ENCODE data around the gene ARHGAP31.
A peak's percentile ranks its signal among the peaks of the same experiment; 100 is the strongest.
"Not testable (repeated sequence)": the region's sequence is repeated elsewhere in the genome, so short reads cannot be mapped to it uniquely, and the experiment has no call there.

ARHGAP31 gene

GRCh38 chr3:119295816-119296726 is 1.9 kb downstream of the ARHGAP31 start:
- peaks cover 0 to 8% of the 10 kb centered on the region in 2 donors for H3K36me3 ChIP-seq (ENCODE audit: control insufficient read depth in 1 of 2, insufficient read depth in 2 of 2, low read length in 2 of 2)
- peak overlapping the region; percentile 40 for H3K27ac ChIP-seq (ENCODE audit: low read length)
- H3K4me3 ChIP-seq (ENCODE audit: low read depth in 1 of 2, low read length in 2 of 2) = peak overlapping the region; percentile 79 to 85
- no peaks in the 10 kb centered on the region for H3K27me3 ChIP-seq (ENCODE audit: low read depth, low read length)
- no peaks in the 10 kb centered on the region for H3K9me3 ChIP-seq (ENCODE audit: control insufficient read depth in 1 of 2, low read length in 2 of 2)
- peaks cover 0 to 32% of the 10 kb centered on the region in 2 donors for H3K4me1 ChIP-seq (ENCODE audit: control insufficient read depth in 1 of 2, insufficient read depth in 2 of 2, low read length in 2 of 2)

GRCh38 chr3:119296727-119297122 is 2.5 kb downstream of the ARHGAP31 start:
- H3K36me3 ChIP-seq (ENCODE audit: control insufficient read depth in 1 of 2, insufficient read depth in 2 of 2, low read length in 2 of 2) = peaks cover 0 to 8% of the 10 kb centered on the region in 2 donors
- peak overlapping the region; percentile 79 to 85 for H3K4me3 ChIP-seq (ENCODE audit: low read depth in 1 of 2, low read length in 2 of 2)
- H3K4me1 ChIP-seq (ENCODE audit: control insufficient read depth in 1 of 2, insufficient read depth in 2 of 2, low read length in 2 of 2) = peaks cover 0 to 32% of the 10 kb centered on the region in 2 donors
- no peaks in the 10 kb centered on the region for H3K9me3 ChIP-seq (ENCODE audit: control insufficient read depth in 1 of 2, low read length in 2 of 2)
- H3K27ac ChIP-seq (ENCODE audit: low read length) = no peak overlapping the region
- no peaks in the 10 kb centered on the region for H3K27me3 ChIP-seq (ENCODE audit: low read depth, low read length)

GRCh38 chr3:119297169-119297568 is 3.0 kb downstream of the ARHGAP31 start:
- no peaks in the 10 kb centered on the region for H3K9me3 ChIP-seq (ENCODE audit: control insufficient read depth in 1 of 2, low read length in 2 of 2)
- H3K27me3 ChIP-seq (ENCODE audit: low read depth, low read length) = no peaks in the 10 kb centered on the region
- peak overlapping the region; percentile 79 to 85 for H3K4me3 ChIP-seq (ENCODE audit: low read depth in 1 of 2, low read length in 2 of 2)
- H3K36me3 ChIP-seq (ENCODE audit: control insufficient read depth in 1 of 2, insufficient read depth in 2 of 2, low read length in 2 of 2) = peaks cover 0 to 8% of the 10 kb centered on the region in 2 donors
- H3K4me1 ChIP-seq (ENCODE audit: control insufficient read depth in 1 of 2, insufficient read depth in 2 of 2, low read length in 2 of 2) = peaks cover 0 to 32% of the 10 kb centered on the region in 2 donors
- H3K27ac ChIP-seq (ENCODE audit: low read length) = no peak overlapping the region

GRCh38 chr3:119298565-119298941 is 4.4 kb downstream of the ARHGAP31 start:
- H3K27me3 ChIP-seq (ENCODE audit: low read depth, low read length) = no peaks in the 10 kb centered on the region
- H3K9me3 ChIP-seq (ENCODE audit: control insufficient read depth in 1 of 2, low read length in 2 of 2) = no peaks in the 10 kb centered on the region
- H3K36me3 ChIP-seq (ENCODE audit: control insufficient read depth in 1 of 2, insufficient read depth in 2 of 2, low read length in 2 of 2) = peaks cover 0 to 8% of the 10 kb centered on the region in 2 donors
- H3K4me3 ChIP-seq (ENCODE audit: low read depth in 1 of 2, low read length in 2 of 2) = no peak overlapping the region
- H3K4me1 ChIP-seq (ENCODE audit: control insufficient read depth in 1 of 2, insufficient read depth in 2 of 2, low read length in 2 of 2) = peaks cover 0 to 24% of the 10 kb centered on the region in 2 donors
- H3K27ac ChIP-seq (ENCODE audit: low read length) = no peak overlapping the region

GRCh38 chr3:119300991-119301391 is 6.8 kb downstream of the ARHGAP31 start:
- Histone ChIP-seq H3K4me1 (ENCODE audit: control insufficient read depth in 1 of 2, insufficient read depth in 2 of 2, low read length in 2 of 2) (peaks cover 0 to 31% of the 10 kb centered on the region in 2 donors), H3K9me3 (ENCODE audit: control insufficient read depth in 1 of 2, low read length in 2 of 2) (no peaks in the 10 kb centered on the region), H3K27ac (ENCODE audit: low read length) (no peak overlapping the region), H3K36me3 (ENCODE audit: control insufficient read depth in 1 of 2, insufficient read depth in 2 of 2, low read length in 2 of 2) (peaks cover 0 to 5% of the 10 kb centered on the region in 2 donors), H3K27me3 (ENCODE audit: low read depth, low read length) (no peaks in the 10 kb centered on the region), H3K4me3 (ENCODE audit: low read depth in 1 of 2, low read length in 2 of 2) (no peak overlapping the region)

GRCh38 chr3:119301662-119302061 is 7.5 kb downstream of the ARHGAP31 start:
- Histone ChIP-seq H3K4me3 (ENCODE audit: low read depth in 1 of 2, low read length in 2 of 2) (no peak overlapping the region), H3K27ac (ENCODE audit: low read length) (no peak overlapping the region), H3K36me3 (ENCODE audit: control insufficient read depth in 1 of 2, insufficient read depth in 2 of 2, low read length in 2 of 2) (peaks cover 0 to 5% of the 10 kb centered on the region in 2 donors), H3K4me1 (ENCODE audit: control insufficient read depth in 1 of 2, insufficient read depth in 2 of 2, low read length in 2 of 2) (peaks cover 0 to 27% of the 10 kb centered on the region in 2 donors), H3K27me3 (ENCODE audit: low read depth, low read length) (no peaks in the 10 kb centered on the region), H3K9me3 (ENCODE audit: control insufficient read depth in 1 of 2, low read length in 2 of 2) (no peaks in the 10 kb centered on the region)

GRCh38 chr3:119302697-119303551 is 8.7 kb downstream of the ARHGAP31 start:
- Histone ChIP-seq H3K27me3 (ENCODE audit: low read depth, low read length) (no peaks in the 10 kb centered on the region), H3K4me1 (ENCODE audit: control insufficient read depth in 1 of 2, insufficient read depth in 2 of 2, low read length in 2 of 2) (peaks cover 0 to 17% of the 10 kb centered on the region in 2 donors), H3K4me3 (ENCODE audit: low read depth in 1 of 2, low read length in 2 of 2) (no peak overlapping the region), H3K36me3 (ENCODE audit: control insufficient read depth in 1 of 2, insufficient read depth in 2 of 2, low read length in 2 of 2) (peaks cover 0 to 2% of the 10 kb centered on the region in 2 donors), H3K27ac (ENCODE audit: low read length) (no peak overlapping the region), H3K9me3 (ENCODE audit: control insufficient read depth in 1 of 2, low read length in 2 of 2) (no peaks in the 10 kb centered on the region)

- Histone ChIP-seq H3K36me3 (ENCODE audit: control insufficient read depth in 1 of 2, insufficient read depth in 2 of 2, low read length in 2 of 2) (no peaks in the 10 kb centered on the region), H3K9me3 (ENCODE audit: control insufficient read depth in 1 of 2, low read length in 2 of 2) (no peaks in the 10 kb centered on the region), H3K27ac (ENCODE audit: low read length) (no peak overlapping the region), H3K27me3 (ENCODE audit: low read depth, low read length) (no peaks in the 10 kb centered on the region), H3K4me1 (ENCODE audit: control insufficient read depth in 1 of 2, insufficient read depth in 2 of 2, low read length in 2 of 2) (peaks cover 0 to 8% of the 10 kb centered on the region in 2 donors), H3K4me3 (ENCODE audit: low read depth in 1 of 2, low read length in 2 of 2) (no peak overlapping the region)
These were observed 10.1 kb downstream of the ARHGAP31 start for GRCh38 chr3:119304201-119304713.

GRCh38 chr3:119305286-119305685 is 11.1 kb downstream of the ARHGAP31 start:
- H3K9me3 ChIP-seq (ENCODE audit: control insufficient read depth in 1 of 2, low read length in 2 of 2) = no peaks in the 10 kb centered on the region
- H3K4me1 ChIP-seq (ENCODE audit: control insufficient read depth in 1 of 2, insufficient read depth in 2 of 2, low read length in 2 of 2) = peaks cover 0 to 13% of the 10 kb centered on the region in 2 donors
- H3K4me3 ChIP-seq (ENCODE audit: low read depth in 1 of 2, low read length in 2 of 2) = no peak overlapping the region
- no peaks in the 10 kb centered on the region for H3K36me3 ChIP-seq (ENCODE audit: control insufficient read depth in 1 of 2, insufficient read depth in 2 of 2, low read length in 2 of 2)
- no peaks in the 10 kb centered on the region for H3K27me3 ChIP-seq (ENCODE audit: low read depth, low read length)
- H3K27ac ChIP-seq (ENCODE audit: low read length) = no peak overlapping the region

GRCh38 chr3:119306378-119306777 is 12.2 kb downstream of the ARHGAP31 start:
- H3K27me3 ChIP-seq (ENCODE audit: low read depth, low read length); H3K9me3 ChIP-seq (ENCODE audit: control insufficient read depth in 1 of 2, low read length in 2 of 2); H3K4me3 ChIP-seq (ENCODE audit: low read depth in 1 of 2, low read length in 2 of 2); H3K27ac ChIP-seq (ENCODE audit: low read length); H3K36me3 ChIP-seq (ENCODE audit: control insufficient read depth in 1 of 2, insufficient read depth in 2 of 2, low read length in 2 of 2): not testable (repeated sequence)
- peaks cover 0 to 21% of the 10 kb centered on the region in 2 donors for H3K4me1 ChIP-seq (ENCODE audit: control insufficient read depth in 1 of 2, insufficient read depth in 2 of 2, low read length in 2 of 2)

GRCh38 chr3:119308355-119308754 is 14.2 kb downstream of the ARHGAP31 start:
- Histone ChIP-seq H3K9me3 (ENCODE audit: control insufficient read depth in 1 of 2, low read length in 2 of 2) (no peaks in the 10 kb centered on the region), H3K36me3 (ENCODE audit: control insufficient read depth in 1 of 2, insufficient read depth in 2 of 2, low read length in 2 of 2) (peaks cover 0 to 7% of the 10 kb centered on the region in 2 donors), H3K27me3 (ENCODE audit: low read depth, low read length) (no peaks in the 10 kb centered on the region), H3K4me3 (ENCODE audit: low read depth in 1 of 2, low read length in 2 of 2) (no peak overlapping the region), H3K27ac (ENCODE audit: low read length) (no peak overlapping the region), H3K4me1 (ENCODE audit: control insufficient read depth in 1 of 2, insufficient read depth in 2 of 2, low read length in 2 of 2) (peaks cover 0 to 22% of the 10 kb centered on the region in 2 donors)

Data from muscle layer of duodenum (tissue), 2 donors.